HUES48 (cell line): ENCODE measurements around the gene SCLY.
A peak's percentile ranks its signal among the peaks of the same experiment; 100 is the strongest.
"Not testable (repeated sequence)": the region's sequence is repeated elsewhere in the genome, so short reads cannot be mapped to it uniquely, and the experiment has no call there.

Source experiments
- H3K27ac ChIP-seq: one replicate; pipeline ENCODE4 v1.7.0; 2013; ENCODE audit warnings: low read depth, low read length, inconsistent platforms
- H3K27me3 ChIP-seq: 2 replicates; pipeline ENCODE4 v1.6.1; 2013; ENCODE audit warnings: mild to moderate bottlenecking, low read length; ENCODE audit not compliant: control insufficient read depth, insufficient read depth
- H3K36me3 ChIP-seq: 2 replicates; pipeline ENCODE4 v1.6.1; 2013; ENCODE audit warnings: low read length; ENCODE audit not compliant: control insufficient read depth, insufficient read depth
- H3K4me1 ChIP-seq: 2 replicates; pipeline ENCODE4 v1.6.1; 2013; ENCODE audit warnings: mild to moderate bottlenecking, low read length; ENCODE audit not compliant: control insufficient read depth, insufficient read depth
- H3K4me3 ChIP-seq: 2 replicates; pipeline ENCODE4 v1.5.1; 2013; ENCODE audit warnings: mild to moderate bottlenecking, low read depth, low read length
- H3K9ac ChIP-seq: 2 replicates; pipeline ENCODE4 v1.6.1; 2013; ENCODE audit warnings: mild to moderate bottlenecking, low read depth, low read length, moderate library complexity
- H3K9me3 ChIP-seq: 2 replicates; pipeline ENCODE4 v1.6.1; 2013; ENCODE audit warnings: low read length; ENCODE audit not compliant: control insufficient read depth, insufficient read depth

Gene SCLY

GRCh38 chr2:238042090-238042489, 18.7 kb upstream of the SCLY start:
- Histone ChIP-seq H3K9me3 (no peaks in the 10 kb centered on the region), H3K9ac (no peak overlapping the region), H3K27ac (no peak overlapping the region), H3K36me3 (peaks cover 55% of the 10 kb centered on the region), H3K4me1 (no peaks in the 10 kb centered on the region), H3K4me3 (no peak overlapping the region), H3K27me3 (no peaks in the 10 kb centered on the region)

- H3K27me3 ChIP-seq: no peaks in the 10 kb centered on the region
- H3K27ac ChIP-seq: no peak overlapping the region
- no peaks in the 10 kb centered on the region for H3K4me1 ChIP-seq
- no peak overlapping the region for H3K4me3 ChIP-seq
- H3K9me3 ChIP-seq: no peaks in the 10 kb centered on the region
- no peak overlapping the region for H3K9ac ChIP-seq
- peaks cover 47% of the 10 kb centered on the region for H3K36me3 ChIP-seq
Observed at GRCh38 chr2:238042849-238043584, 17.8 kb upstream of the SCLY start.

DNA sequence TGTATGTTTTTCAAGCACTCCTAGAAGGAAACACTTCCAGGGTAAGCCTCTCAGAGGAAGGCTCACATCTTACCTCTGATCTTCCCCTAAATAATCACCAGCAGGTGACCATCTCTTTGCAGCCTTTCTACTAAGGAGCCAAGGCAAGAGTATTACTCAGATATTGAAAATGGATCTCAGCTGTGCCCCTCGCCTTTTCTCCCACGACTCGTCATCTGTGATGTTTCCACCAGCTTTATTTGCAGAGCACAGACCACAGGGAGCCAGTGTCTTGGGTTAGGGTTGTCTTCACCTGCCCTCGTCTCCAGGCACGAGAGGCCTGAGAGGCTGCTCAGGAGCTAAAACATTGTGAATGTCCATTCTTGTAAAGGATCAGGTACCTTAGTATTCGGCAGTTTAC, 16.9 kb upstream of the SCLY start:
- no peak overlapping the region for H3K9ac ChIP-seq
- no peak overlapping the region for H3K27ac ChIP-seq
- H3K4me1 ChIP-seq: no peaks in the 10 kb centered on the region
- H3K27me3 ChIP-seq: no peaks in the 10 kb centered on the region
- H3K4me3 ChIP-seq: no peak overlapping the region
- no peaks in the 10 kb centered on the region for H3K9me3 ChIP-seq
- peaks cover 39% of the 10 kb centered on the region for H3K36me3 ChIP-seq

DNA sequence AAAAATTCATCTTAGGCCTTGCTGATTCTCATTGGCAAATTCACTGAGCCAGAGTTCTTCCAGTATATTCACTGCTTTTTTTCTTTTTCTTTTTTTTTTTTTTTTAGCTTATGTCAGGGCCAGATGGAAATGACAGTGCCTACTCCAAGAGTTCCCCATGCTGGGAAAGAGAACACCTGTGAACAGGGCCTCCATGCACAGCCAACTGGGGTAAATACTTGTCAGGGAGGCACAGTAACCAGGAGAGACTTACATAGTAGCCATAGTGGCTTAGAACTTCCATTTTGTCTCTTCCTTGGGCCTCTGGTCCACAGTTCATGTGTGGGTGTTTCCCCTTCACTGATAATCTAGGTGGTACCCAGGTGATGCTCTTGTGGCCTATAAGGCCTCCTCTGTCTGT, 15.2 kb upstream of the SCLY start:
- Histone ChIP-seq H3K9me3 (no peaks in the 10 kb centered on the region), H3K27ac (no peak overlapping the region), H3K4me3 (no peak overlapping the region), H3K36me3 (peaks cover 26% of the 10 kb centered on the region), H3K27me3 (no peaks in the 10 kb centered on the region), H3K9ac (no peak overlapping the region), H3K4me1 (no peaks in the 10 kb centered on the region)

GRCh38 chr2:238046725-238047270, 14.0 kb upstream of the SCLY start:
- no peaks in the 10 kb centered on the region for H3K27me3 ChIP-seq
- H3K4me1 ChIP-seq: no peaks in the 10 kb centered on the region
- H3K27ac ChIP-seq: no peak overlapping the region
- H3K9ac ChIP-seq: no peak overlapping the region
- peaks cover 14% of the 10 kb centered on the region for H3K36me3 ChIP-seq
- no peaks in the 10 kb centered on the region for H3K9me3 ChIP-seq
- no peak overlapping the region for H3K4me3 ChIP-seq

- H3K9me3 ChIP-seq: no peaks in the 10 kb centered on the region
- no peaks in the 10 kb centered on the region for H3K4me1 ChIP-seq
- H3K4me3 ChIP-seq: no peak overlapping the region
- H3K27ac ChIP-seq: no peak overlapping the region
- no peaks in the 10 kb centered on the region for H3K36me3 ChIP-seq
- no peak overlapping the region for H3K9ac ChIP-seq
- H3K27me3 ChIP-seq: no peaks in the 10 kb centered on the region
Observed at GRCh38 chr2:238053191-238053776, 7.5 kb upstream of the SCLY start.

- Histone ChIP-seq H3K9ac (no peak overlapping the region), H3K4me1 (peaks cover 2% of the 10 kb centered on the region; the same call in 1 of the 2 replicates), H3K4me3 (no peak overlapping the region), H3K27ac (no peak overlapping the region), H3K27me3 (no peaks in the 10 kb centered on the region), H3K9me3 (no peaks in the 10 kb centered on the region), H3K36me3 (no peaks in the 10 kb centered on the region)
Observed at GRCh38 chr2:238055841-238056240, 5.0 kb upstream of the SCLY start.

DNA sequence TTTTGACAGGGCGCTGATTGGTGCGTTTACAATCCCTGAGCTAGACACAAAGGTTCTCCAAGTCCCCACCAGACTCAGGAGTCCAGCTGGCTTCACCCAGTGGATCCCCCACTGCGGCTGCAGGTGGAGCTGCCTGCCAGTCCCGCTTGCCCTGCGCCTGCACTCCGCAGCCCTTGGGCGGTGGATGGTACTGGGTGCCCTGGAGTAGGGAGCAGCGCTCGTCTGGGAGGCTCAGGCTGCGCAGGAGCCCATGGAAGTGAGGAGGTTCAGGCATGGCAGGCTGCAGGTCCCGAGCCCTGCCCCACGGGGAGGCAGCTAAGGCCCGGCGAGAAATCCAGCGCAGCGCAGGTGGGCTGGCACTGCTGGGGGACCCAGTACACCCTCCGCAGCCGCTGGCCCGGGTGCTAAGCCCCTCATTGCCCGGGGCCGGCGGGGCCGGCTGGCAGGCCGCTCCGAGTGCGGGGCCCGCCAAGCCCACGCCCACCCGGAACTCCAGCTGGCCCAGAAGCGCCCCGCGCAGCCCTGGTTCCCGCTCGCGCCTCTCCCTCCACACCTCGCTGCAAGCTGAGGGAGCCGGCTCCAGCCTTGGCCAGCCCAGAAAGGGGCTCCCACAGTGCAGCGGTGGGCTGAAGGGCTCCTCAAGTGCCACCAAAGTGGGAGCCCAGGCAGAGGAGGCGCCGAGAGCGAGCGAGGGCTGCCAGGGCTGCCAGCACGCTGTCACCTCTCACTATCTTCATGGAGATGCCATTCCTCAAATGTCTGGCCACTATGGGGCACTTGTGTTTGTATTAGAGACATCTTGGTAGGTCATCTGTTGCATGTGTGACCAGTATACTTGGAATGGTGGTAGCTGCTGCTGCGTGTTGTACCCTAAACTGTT, 2.9 kb upstream of the SCLY start:
- not testable (repeated sequence) for H3K36me3 ChIP-seq, H3K4me3 ChIP-seq, H3K4me1 ChIP-seq, H3K9me3 ChIP-seq, H3K27ac ChIP-seq, H3K9ac ChIP-seq, H3K27me3 ChIP-seq

GRCh38 chr2:238059505-238059904, 1.3 kb upstream of the SCLY start:
- no peaks in the 10 kb centered on the region for H3K27me3 ChIP-seq

DNA sequence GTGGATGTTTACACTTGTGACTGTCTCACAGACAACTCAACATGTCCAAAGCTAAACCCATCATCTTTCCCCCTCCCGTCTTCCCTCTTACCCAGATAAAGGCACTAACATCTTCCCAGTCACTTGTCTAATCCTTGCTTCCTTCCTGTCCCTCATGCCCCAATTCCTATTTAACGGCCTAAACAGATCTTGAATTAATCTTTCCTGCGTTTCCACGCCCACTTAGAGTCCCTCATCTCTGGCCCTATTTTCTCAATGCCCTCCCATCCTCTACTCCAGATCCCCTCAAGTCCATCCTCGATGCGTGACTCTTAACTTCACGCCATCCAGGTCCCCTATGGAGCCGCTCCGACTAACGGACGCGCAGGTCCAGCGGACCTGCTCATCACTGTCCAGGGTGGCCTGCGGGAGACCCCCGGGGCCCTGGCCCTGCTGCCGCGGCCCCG, 682 bp upstream of the SCLY start:
- H3K36me3 ChIP-seq: peaks cover 16% of the 10 kb centered on the region
- H3K4me1 ChIP-seq: peaks cover 8% of the 10 kb centered on the region; the same call in 1 of the 2 replicates
- H3K27ac ChIP-seq: peak overlapping the region; percentile 91
- H3K27me3 ChIP-seq: no peaks in the 10 kb centered on the region
- H3K9ac ChIP-seq: peak overlapping the region; percentile 79
- peak overlapping the region; percentile 93 for H3K4me3 ChIP-seq
- no peaks in the 10 kb centered on the region for H3K9me3 ChIP-seq

More at GRCh38 chr2:238059505-238059904, 1.3 kb upstream of the SCLY start:
- H3K4me1 ChIP-seq: peaks cover 8% of the 10 kb centered on the region; the same call in 1 of the 2 replicates
- H3K27ac ChIP-seq: no peak overlapping the region
- no peak overlapping the region for H3K9ac ChIP-seq
- H3K9me3 ChIP-seq: no peaks in the 10 kb centered on the region
- peak overlapping the region; percentile 93 for H3K4me3 ChIP-seq
- peaks cover 10% of the 10 kb centered on the region for H3K36me3 ChIP-seq
